ENCODE data around the gene TMC8.
"Not testable (repeated sequence)": the region's sequence is repeated elsewhere in the genome, so short reads cannot be mapped to it uniquely, and the experiment has no call there.

Gene TMC8

DNA sequence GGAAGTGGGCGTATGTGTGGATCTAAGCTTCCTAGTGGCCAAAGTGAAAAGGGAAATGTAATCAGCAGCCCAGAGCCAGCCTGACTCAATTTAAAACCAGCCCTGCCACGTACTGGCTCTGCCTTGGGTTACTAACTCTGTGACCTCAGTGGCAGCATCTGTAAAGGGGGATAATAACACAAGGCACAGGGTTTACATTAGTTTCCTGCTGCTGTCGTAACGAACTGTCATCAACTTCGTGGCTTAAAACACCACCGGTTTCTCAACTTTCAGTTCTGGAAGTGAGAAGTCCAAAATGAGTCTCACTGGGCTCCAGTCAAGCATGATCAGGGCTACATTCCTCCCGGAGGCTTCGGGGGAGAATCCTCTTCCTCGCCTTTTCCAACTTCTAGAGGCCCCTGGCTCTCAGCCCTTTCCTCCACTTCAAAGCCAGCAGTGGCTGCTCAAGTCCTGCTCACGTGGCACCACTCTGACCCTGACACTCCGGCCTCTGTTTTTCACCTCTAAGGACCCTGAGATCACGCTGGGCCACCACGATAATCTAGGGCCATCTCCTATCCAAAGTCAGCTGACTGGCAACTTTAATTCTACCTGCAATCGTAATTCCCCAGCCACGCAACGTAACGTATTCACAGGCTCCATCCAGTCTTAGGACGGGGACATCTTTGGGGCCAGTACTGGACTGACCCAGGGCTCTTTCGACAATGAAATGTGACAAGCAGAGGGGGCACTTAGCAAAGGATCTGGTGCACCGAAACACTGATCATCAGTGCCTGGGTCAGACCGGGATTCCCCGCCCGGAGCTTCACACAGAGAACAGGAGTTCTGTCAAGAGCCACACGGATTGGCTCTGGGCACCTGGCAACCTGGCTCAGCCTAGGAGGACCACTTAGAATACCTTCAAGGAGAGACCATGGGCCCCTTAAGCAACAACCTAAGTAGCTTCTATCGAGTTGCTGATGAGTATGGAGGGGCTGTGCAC lies 16.5 kb upstream of the TMC8 start:
- in situ Hi-C loops (cut with MboI; ENCODE audit: low sequenced_read_pairs, unreplicated experiment): no loop called here
- TF ChIP-seq, protein P1, sequence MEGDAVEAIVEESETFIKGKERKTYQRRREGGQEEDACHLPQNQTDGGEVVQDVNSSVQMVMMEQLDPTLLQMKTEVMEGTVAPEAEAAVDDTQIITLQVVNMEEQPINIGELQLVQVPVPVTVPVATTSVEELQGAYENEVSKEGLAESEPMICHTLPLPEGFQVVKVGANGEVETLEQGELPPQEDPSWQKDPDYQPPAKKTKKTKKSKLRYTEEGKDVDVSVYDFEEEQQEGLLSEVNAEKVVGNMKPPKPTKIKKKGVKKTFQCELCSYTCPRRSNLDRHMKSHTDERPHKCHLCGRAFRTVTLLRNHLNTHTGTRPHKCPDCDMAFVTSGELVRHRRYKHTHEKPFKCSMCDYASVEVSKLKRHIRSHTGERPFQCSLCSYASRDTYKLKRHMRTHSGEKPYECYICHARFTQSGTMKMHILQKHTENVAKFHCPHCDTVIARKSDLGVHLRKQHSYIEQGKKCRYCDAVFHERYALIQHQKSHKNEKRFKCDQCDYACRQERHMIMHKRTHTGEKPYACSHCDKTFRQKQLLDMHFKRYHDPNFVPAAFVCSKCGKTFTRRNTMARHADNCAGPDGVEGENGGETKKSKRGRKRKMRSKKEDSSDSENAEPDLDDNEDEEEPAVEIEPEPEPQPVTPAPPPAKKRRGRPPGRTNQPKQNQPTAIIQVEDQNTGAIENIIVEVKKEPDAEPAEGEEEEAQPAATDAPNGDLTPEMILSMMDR (IDR thresholded peaks at IDR 0.05; ENCODE audit: borderline replicate concordance, control extremely low read depth, extremely low read depth, insufficient read depth, missing control alignments): no peak
- no peak for DNase-seq (ENCODE audit: low spot score)

DNA sequence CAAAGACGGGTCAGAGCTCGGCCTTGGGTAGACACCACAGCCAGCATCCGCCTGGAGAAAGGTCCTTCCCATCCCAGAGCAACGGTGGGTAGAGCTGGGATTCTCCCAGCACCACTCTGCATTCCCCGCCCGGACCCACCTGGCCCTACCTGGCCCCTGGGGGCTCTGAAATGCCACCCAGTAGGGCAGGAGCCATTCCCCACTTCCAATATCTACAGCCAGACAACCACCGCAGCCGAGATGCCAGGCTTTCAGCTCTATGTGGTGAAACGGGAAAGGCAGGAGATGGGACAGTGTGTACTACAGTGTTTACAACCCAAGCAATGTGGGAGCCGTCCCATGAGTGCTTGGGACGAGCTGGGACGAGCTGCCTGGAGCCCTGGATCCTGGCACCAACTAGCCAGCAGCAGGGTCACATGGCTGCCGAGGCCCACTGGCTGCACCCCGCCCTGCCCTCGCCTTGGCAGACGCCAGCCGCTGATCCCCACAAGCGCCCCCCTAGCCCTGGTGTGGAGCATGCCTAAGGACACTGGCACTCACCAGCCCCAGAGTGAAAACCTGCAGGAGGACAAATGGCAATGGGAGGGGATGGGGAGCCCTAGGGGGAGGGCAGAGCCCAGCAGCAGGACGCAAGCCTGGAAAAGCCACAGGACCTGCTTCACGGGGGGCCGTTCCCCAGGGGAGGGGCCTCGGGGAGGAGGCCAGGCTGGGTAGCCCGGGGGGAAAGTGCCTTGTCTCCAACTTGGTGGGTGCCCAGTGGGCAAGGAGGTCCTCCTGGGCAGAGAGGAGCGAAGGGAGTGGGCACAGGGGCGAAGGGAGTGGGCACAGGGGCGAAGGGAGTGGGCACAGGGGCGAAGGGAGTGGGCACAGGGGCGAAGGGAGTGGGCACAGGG lies 15.5 kb upstream of the TMC8 start:
- in situ Hi-C loops (cut with MboI; ENCODE audit: low sequenced_read_pairs, unreplicated experiment): no loop called here
- TF ChIP-seq, protein P1 (IDR thresholded peaks at IDR 0.05; ENCODE audit: borderline replicate concordance, control extremely low read depth, extremely low read depth, insufficient read depth, missing control alignments): no peak
- no peak for DNase-seq (ENCODE audit: low spot score)

DNA sequence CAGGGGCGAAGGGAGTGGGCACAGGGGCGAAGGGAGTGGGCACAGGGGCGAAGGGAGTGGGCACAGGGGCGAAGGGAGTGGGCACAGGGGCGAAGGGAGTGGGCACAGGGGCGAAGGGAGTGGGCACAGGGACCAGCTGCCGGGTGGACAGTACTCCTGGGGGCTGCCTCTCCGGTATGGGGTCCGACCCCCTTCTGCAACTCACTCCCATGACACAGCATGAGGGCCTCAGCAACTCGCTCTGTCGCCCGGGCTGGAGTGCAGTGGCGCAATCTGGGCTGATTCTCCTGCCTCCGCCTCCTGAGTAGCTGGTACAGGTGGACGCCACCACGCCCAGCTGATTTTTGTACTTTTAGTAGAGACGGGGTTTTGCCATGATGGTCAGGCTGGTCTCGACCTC lies 14.8 kb upstream of the TMC8 start:
- DNase-seq (ENCODE audit: low spot score); in situ Hi-C loops (cut with MboI; ENCODE audit: low sequenced_read_pairs, unreplicated experiment): not testable (repeated sequence)

DNA sequence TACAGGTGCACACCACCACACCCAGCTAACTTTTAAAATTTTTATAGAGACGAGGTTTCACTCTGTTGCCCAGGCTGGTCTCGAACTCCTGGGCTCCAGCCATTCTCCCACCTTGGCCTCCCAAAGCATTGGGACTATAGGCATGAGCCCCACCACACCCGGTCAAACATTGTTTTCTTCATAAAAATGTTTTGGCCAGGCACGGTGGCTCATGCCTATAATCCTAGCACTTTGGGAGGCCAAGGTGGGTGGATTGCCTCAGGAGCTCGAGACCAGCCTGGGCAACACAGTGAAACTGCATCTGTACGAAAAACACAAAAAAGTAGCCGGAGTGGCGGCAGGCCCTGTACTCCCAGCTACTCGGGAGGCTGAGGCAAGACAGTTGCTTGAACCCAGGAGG lies 14.2 kb upstream of the TMC8 start:
- in situ Hi-C loops (cut with MboI; ENCODE audit: low sequenced_read_pairs, unreplicated experiment): no loop called here
- DNase-seq (ENCODE audit: low spot score): no peak
- TF ChIP-seq, protein P1 (IDR thresholded peaks at IDR 0.05; ENCODE audit: borderline replicate concordance, control extremely low read depth, extremely low read depth, insufficient read depth, missing control alignments): no peak

DNA sequence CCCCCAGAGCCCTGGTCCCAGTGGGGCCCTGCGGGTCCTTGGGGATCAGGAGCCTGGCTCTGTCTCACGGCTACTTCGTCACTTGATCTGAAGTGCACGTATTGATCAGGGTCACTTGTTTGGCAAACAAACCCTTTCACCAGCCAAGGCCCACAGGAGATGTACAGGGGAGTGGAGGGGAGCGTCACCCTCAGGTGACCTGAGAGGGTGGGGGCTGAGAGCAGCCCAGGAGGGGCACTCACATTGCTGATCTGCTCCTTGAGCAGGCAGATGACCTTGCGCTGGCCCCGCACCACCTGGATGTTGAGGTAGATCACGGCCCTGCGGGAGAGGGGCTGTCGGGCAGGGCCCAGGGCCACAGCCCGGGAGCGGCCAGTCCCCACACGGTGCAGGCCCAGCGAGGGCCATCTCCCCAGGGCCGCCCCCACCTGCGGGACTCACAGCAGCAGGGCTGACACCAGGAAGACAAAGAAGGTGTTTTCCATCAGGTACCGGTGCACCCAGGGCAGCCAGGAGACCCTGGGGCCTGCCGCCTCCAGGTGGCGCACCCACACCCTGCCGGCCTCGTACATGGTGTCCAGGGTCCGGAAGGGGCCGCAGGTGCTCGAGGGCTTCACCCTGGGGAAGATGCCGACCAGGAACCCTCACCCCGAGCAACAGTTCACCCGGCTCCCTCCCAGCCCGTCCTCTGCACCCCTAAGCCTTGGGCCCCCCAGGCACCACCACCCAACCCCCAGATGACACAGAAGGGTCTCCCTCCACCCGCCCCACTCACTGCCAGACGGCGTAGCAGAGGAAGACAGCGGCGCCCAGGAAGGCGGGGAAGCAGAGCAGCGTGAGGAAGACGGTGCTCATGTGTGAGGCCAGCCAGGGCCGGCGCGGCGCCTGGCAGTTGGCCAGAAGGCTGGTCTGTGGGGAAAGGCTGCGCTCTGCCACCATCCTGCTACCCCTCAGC lies 13.3 kb upstream of the TMC8 start:
- DNase-seq (ENCODE audit: low spot score): no peak
- TF ChIP-seq, protein P1 (IDR thresholded peaks at IDR 0.05; ENCODE audit: borderline replicate concordance, control extremely low read depth, extremely low read depth, insufficient read depth, missing control alignments): no peak
- in situ Hi-C loops (cut with MboI; ENCODE audit: low sequenced_read_pairs, unreplicated experiment): no loop called here

DNA sequence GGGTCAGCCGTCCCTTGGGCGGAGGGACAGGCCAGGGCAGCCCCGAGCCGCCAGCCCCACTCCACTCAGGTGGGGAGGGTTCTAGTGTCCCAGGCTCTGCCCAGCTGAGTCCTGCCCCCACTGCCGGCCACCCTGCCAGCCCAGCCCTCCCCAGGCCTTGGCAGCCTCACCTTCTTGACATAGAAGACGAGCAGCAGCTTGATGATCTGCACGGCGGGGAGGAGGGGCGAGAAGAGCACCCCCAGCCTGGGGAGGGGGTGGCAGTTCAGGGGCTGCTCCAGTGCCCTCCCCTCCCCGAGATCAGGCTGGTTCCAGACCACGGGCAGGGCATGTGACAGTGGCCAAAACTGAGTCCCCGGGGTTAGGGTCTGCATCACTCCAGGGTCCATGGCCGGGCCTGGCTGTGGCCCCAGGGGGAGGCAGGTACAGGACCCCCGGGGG lies 11.8 kb upstream of the TMC8 start:
- DNase-seq (ENCODE audit: low spot score): no peak
- TF ChIP-seq, protein P1 (IDR thresholded peaks at IDR 0.05; ENCODE audit: borderline replicate concordance, control extremely low read depth, extremely low read depth, insufficient read depth, missing control alignments): no peak
- in situ Hi-C loops (cut with MboI; ENCODE audit: low sequenced_read_pairs, unreplicated experiment): no loop called here

All from GM13976 (cell line).